H1 (cell line): Measurements from ENCODE around the gene DPF1. TPM values are rescaled to one million over a fixed set of nuclear protein-coding genes. Genes with fewer than 3 reads are reported as not detected.

Source experiments
- CTCF ChIA-PET: fragments of 300-600 bp; sonication (Branson Sonifier 250); formaldehyde crosslinking; loops from one replicate; lab custom pipeline; 2021; ENCODE audit not compliant: partially characterized antibody; lab: Charles Lee
- POLR2A ChIA-PET: fragments of 300-600 bp; sonication (Branson Sonifier 250); formaldehyde crosslinking; loops from one replicate; lab custom pipeline; 2021; ENCODE audit warnings: inconsistent platforms; ENCODE audit not compliant: partially characterized antibody; lab: Charles Lee
- DNase-seq, 2 experiments: peaks; one replicate each; pipeline versions ENCODE4 v3.0.0 to v3.0.0-alpha.2; 2010 to 2022; ENCODE audit warnings: low spot score in 2 of 2, low read depth in 1 of 2, mixed read lengths in 1 of 2
- FAIRE-seq: peaks from 2 replicates; lab custom pipeline; 2011; peaks lifted over from hg19 to GRCh38; lab: Jason Lieb, UNC
- H2AFZ ChIP-seq: 2 replicates; pipeline ENCODE4 v1.8.1; 2012; ENCODE audit warnings: low read length, inconsistent platforms
- H2AK5ac ChIP-seq: 2 replicates; pipeline ENCODE4 v1.6.1; 2013; ENCODE audit warnings: low read depth, low read length
- H2BK120ac ChIP-seq: replicated peaks from 2 replicates; pipeline ENCODE3; 2013; ENCODE audit warnings: low read depth, low read length, inconsistent platforms
- H2BK12ac ChIP-seq: 2 replicates; pipeline ENCODE4 v1.6.1; 2013; ENCODE audit warnings: low read depth, low read length
- H2BK15ac ChIP-seq: 2 replicates; pipeline ENCODE4 v1.6.1; 2013; ENCODE audit warnings: low read length
- H2BK20ac ChIP-seq: 2 replicates; pipeline ENCODE4 v1.6.1; 2013; ENCODE audit warnings: low read length
- H2BK5ac ChIP-seq: 2 replicates; pipeline ENCODE4 v1.6.1; 2013; ENCODE audit warnings: low read depth, low read length
- H3K14ac ChIP-seq: 2 replicates; pipeline ENCODE4 v1.6.1; 2013; ENCODE audit warnings: inconsistent platforms; ENCODE audit not compliant: insufficient read length
- H3K18ac ChIP-seq: 2 replicates; pipeline ENCODE4 v1.6.1; 2013; ENCODE audit warnings: low read length; ENCODE audit errors: extremely low read depth
- H3K23ac ChIP-seq: 2 replicates; pipeline ENCODE4 v1.6.1; 2013; ENCODE audit warnings: inconsistent platforms; ENCODE audit not compliant: insufficient read length
- H3K23me2 ChIP-seq: 2 replicates; pipeline ENCODE4 v1.6.1; 2013; ENCODE audit warnings: low read depth, low read length
- H3K27ac ChIP-seq: 2 replicates; pipeline ENCODE4 v1.6.1; 2011; ENCODE audit warnings: low read depth, low read length, inconsistent platforms
- H3K27me3 ChIP-seq, 4 experiments: replicated peaks in 1 of 4; 1 replicate in 1 of 4; 2 replicates in 3 of 4; pipeline versions ENCODE4 v1.6.1 to v1.8.1; 2011 to 2013; ENCODE audit warnings: low read length in 3 of 4, mild to moderate bottlenecking in 3 of 4, inconsistent platforms in 2 of 4, mixed read lengths in 2 of 4, moderate library complexity in 1 of 4; ENCODE audit not compliant: control insufficient read depth in 3 of 4, insufficient read depth in 3 of 4; ENCODE audit errors: extremely low read depth in 1 of 4
- H3K36me3 ChIP-seq, 4 experiments: 2 replicates each; pipeline versions ENCODE4 v1.6.1 to v1.8.1; 2011 to 2013; ENCODE audit warnings: mild to moderate bottlenecking in 4 of 4, low read length in 3 of 4, moderate library complexity in 2 of 4, control low read depth in 1 of 4, inconsistent platforms in 1 of 4; ENCODE audit not compliant: insufficient read depth in 4 of 4, control insufficient read depth in 2 of 4
- H3K4ac ChIP-seq: replicated peaks from 2 replicates; pipeline ENCODE3; 2013; ENCODE audit warnings: low read length, low read depth, mixed read lengths, inconsistent platforms; ENCODE audit not compliant: insufficient read length
- H3K4me1 ChIP-seq, 4 experiments: replicated peaks in 1 of 4; 1 replicate in 1 of 4; 2 replicates in 3 of 4; pipeline versions ENCODE4 v1.6.1 to v1.8.1; 2011 to 2013; ENCODE audit warnings: low read length in 3 of 4, inconsistent platforms in 2 of 4, mixed read lengths in 1 of 4; ENCODE audit not compliant: insufficient read depth in 4 of 4, control insufficient read depth in 3 of 4
- H3K4me2 ChIP-seq, 2 experiments: 2 replicates each; pipeline versions ENCODE4 v1.6.1 to v1.8.1; 2011 to 2013; ENCODE audit warnings: low read depth in 2 of 2, low read length in 2 of 2, control low read depth in 1 of 2, inconsistent platforms in 1 of 2, mild to moderate bottlenecking in 1 of 2; ENCODE audit not compliant: insufficient read depth in 1 of 2
- H3K4me3 ChIP-seq, 4 experiments: fragments of 200-600, 300-600 bp in 1 of 4; sonication (generic), shearing (Covaris generic), sonication (Bioruptor Twin) in 1 of 4; 2 replicates each; pipeline versions ENCODE4 v1.5.1 to v1.8.1; 2011 to 2016; ENCODE audit warnings: low read length in 4 of 4, low read depth in 3 of 4, control low read depth in 2 of 4, inconsistent platforms in 2 of 4, mild to moderate bottlenecking in 2 of 4, mixed read lengths in 1 of 4, moderate library complexity in 1 of 4; ENCODE audit not compliant: insufficient read depth in 2 of 4; ENCODE audit errors: extremely low read depth in 1 of 4
- H3K56ac ChIP-seq: replicated peaks from 2 replicates; pipeline ENCODE3; 2013; ENCODE audit warnings: low read depth, mild to moderate bottlenecking, mixed read lengths, low read length, inconsistent platforms; ENCODE audit not compliant: insufficient read length
- H3K79me1 ChIP-seq: 2 replicates; pipeline ENCODE4 v1.6.1; 2013; ENCODE audit warnings: low read depth, low read length, control low read depth
- H3K79me2 ChIP-seq, 2 experiments: 2 replicates each; pipeline versions ENCODE4 v1.6.1 to v1.8.1; 2012 to 2013; ENCODE audit warnings: low read length in 2 of 2, mild to moderate bottlenecking in 2 of 2, inconsistent platforms in 1 of 2; ENCODE audit not compliant: insufficient read depth in 2 of 2, control insufficient read depth in 1 of 2
- H3K9ac ChIP-seq, 4 experiments: replicated peaks in 1 of 4; 1 replicate in 1 of 4; 2 replicates in 3 of 4; pipeline versions ENCODE4 v1.6.1 to v1.8.1; 2011 to 2013; ENCODE audit warnings: low read depth in 3 of 4, low read length in 3 of 4, control low read depth in 2 of 4, mild to moderate bottlenecking in 2 of 4, moderate library complexity in 2 of 4, inconsistent platforms in 1 of 4; ENCODE audit errors: extremely low read depth in 1 of 4
- H3K9me3 ChIP-seq, 2 experiments: 2 replicates each; pipeline versions ENCODE4 v1.6.1 to v1.8.1; 2012 to 2013; ENCODE audit warnings: mild to moderate bottlenecking in 2 of 2, moderate library complexity in 2 of 2, control low read depth in 1 of 2, inconsistent platforms in 1 of 2, low read depth in 1 of 2, low read length in 1 of 2, mixed read lengths in 1 of 2; ENCODE audit not compliant: insufficient read depth in 2 of 2
- H4K20me1 ChIP-seq, 2 experiments: replicated peaks in 1 of 2; 2 replicates each; pipeline versions ENCODE3 to v1.8.1; 2011 to 2013; ENCODE audit warnings: inconsistent platforms in 2 of 2, low read length in 2 of 2, mild to moderate bottlenecking in 1 of 2; ENCODE audit not compliant: insufficient read depth in 2 of 2, control insufficient read depth in 1 of 2
- H4K5ac ChIP-seq: 2 replicates; pipeline ENCODE4 v1.6.1; 2013; ENCODE audit warnings: low read length, low read depth, mixed read lengths, inconsistent platforms; ENCODE audit not compliant: insufficient read length
- H4K8ac ChIP-seq: 2 replicates; pipeline ENCODE4 v1.8.0; 2013; ENCODE audit warnings: mild to moderate bottlenecking, moderate library complexity, low read length, inconsistent platforms; ENCODE audit not compliant: insufficient read depth; ENCODE audit errors: extremely low read depth
- H4K91ac ChIP-seq: replicated peaks from 2 replicates; pipeline ENCODE3; 2013; ENCODE audit warnings: low read length, mixed read lengths, inconsistent platforms; ENCODE audit not compliant: insufficient read length
- ASH2L ChIP-seq: fragments of 200-600, 300-600 bp; sonication (generic); IDR thresholded peaks from one replicate; pipeline ENCODE4 v1.7.1; 2017; ENCODE audit warnings: low read length
- CTCF ChIP-seq, 3 experiments: IDR thresholded peaks; 1 replicate in 2 of 3; 2 replicates in 1 of 3; pipeline versions ENCODE4 v1.5.1 to v1.6.1; 2011; ENCODE audit warnings: low read length in 3 of 3, mild to moderate bottlenecking in 3 of 3, inconsistent platforms in 2 of 3, low read depth in 1 of 3, moderate library complexity in 1 of 3; ENCODE audit not compliant: insufficient read depth in 1 of 3; ENCODE audit errors: control extremely low read depth in 1 of 3
- E2F6 ChIP-seq: IDR thresholded peaks from 2 replicates; pipeline ENCODE4 v1.6.1; 2012; ENCODE audit warnings: inconsistent platforms
- GTF2F1 ChIP-seq: IDR thresholded peaks from 2 replicates; pipeline ENCODE4 v1.6.1; 2012; ENCODE audit warnings: low read depth, low read length, improper control_type of control experiment, borderline replicate concordance
- SIN3A ChIP-seq, 2 experiments: IDR thresholded peaks in 1 of 2; conservative IDR thresholded peaks in 1 of 2; 2 replicates each; pipeline ENCODE4 v1.6.1; 2011 to 2012; ENCODE audit warnings: low read length in 2 of 2, improper control_type of control experiment in 1 of 2, low read depth in 1 of 2, mild to moderate bottlenecking in 1 of 2
- SP1 ChIP-seq: IDR thresholded peaks from 2 replicates; pipeline ENCODE4 v1.6.1; 2011; ENCODE audit warnings: low read depth, low read length
- SP4 ChIP-seq: IDR thresholded peaks from 2 replicates; pipeline ENCODE4 v1.6.1; 2012; ENCODE audit warnings: low read length, inconsistent platforms
- USF2 ChIP-seq: IDR thresholded peaks from 2 replicates; pipeline ENCODE4 v1.6.1; 2011; ENCODE audit warnings: low read length, improper control_type of control experiment
- WGBS, 2 experiments: shearing (Covaris generic) in 1 of 2; methylation state at CpG; one replicate each; pipeline versions ENCODE4 v1.1.6 to v1.1.7; 2013 to 2015; ENCODE audit warnings: low lambda C conversion rate in 2 of 2, mixed read lengths in 2 of 2, inconsistent platforms in 1 of 2, low coverage in 1 of 2, missing lambda C conversion rate in 1 of 2; ENCODE audit not compliant: insufficient replicate concordance in 2 of 2, insufficient coverage in 1 of 2, insufficient read length in 1 of 2; ENCODE audit errors: extremely low coverage in 1 of 2, missing lambda C conversion rate in 1 of 2; 5-methylcytosine and 5-hydroxymethylcytosine counted together
- polyA plus RNA-seq, 7 experiments: library from polyadenylated mRNA; depleted of rRNA in 3 of 7; stranded (reverse) in 5 of 7; unstranded in 2 of 7; fragments of >200 nt in 5 of 7; fragments of 200-250 nt in 2 of 7; gene quantifications; 1 replicate in 5 of 7; 2 replicates in 1 of 7; 4 replicates in 1 of 7; pipeline versions ENCODE4 v1.2.1 to v1.2.3, GENCODE V29; 2011 to 2013; ENCODE audit warnings: missing spikeins in 2 of 7, mixed read lengths in 2 of 7
- total RNA-seq: library from RNA; stranded (reverse); fragmentation: NEBNext Ultra II Directional; extraction: Animal tissue kit (Norgen Biotek cat#: 25700); gene quantifications from 2 replicates; pipeline ENCODE4 v1.2.1, GENCODE V29; 2021

Gene DPF1
- total and polyA plus RNA-seq, 2 of the 8 experiments (the other 6 are each of a cell fraction or from before 2014, with no cell fraction given) = 12.9 to 15.6 TPM

- H3K4me3 ChIP-seq = no peak overlapping the region
- H3K18ac ChIP-seq = peak overlapping the region; percentile 83; the same call in 1 of the 2 replicates
- peaks cover 0 to 3% (median 0%) of the 10 kb centered on the region in 4 experiments; a peak in 2 of 7 replicates for H3K4me1 ChIP-seq
- H2AFZ ChIP-seq = peak overlapping the region; percentile 95
- peak overlapping the region; percentile 41 for H3K4ac ChIP-seq
- H3K14ac ChIP-seq = no peak overlapping the region
- H2BK12ac ChIP-seq = no peak overlapping the region
- H3K79me1 ChIP-seq = no peaks in the 10 kb centered on the region
- no peak overlapping the region for H3K27ac ChIP-seq
- H4K5ac ChIP-seq = no peak overlapping the region
- no peak overlapping the region for H3K23ac ChIP-seq
- H3K56ac ChIP-seq = no peak overlapping the region
- H3K9me3 ChIP-seq = no peaks in the 10 kb centered on the region
- H2BK15ac ChIP-seq = peak overlapping the region; percentile 95
- ChIA-PET CTCF (interaction anchor here (0.6 to 6.5 kb wide), 31 partner anchors 9 to 262 kb away, joined by 3 to 45 read pairs (median 5); partner anchors contain the start of genes CATSPERG, DPF1 and PPP1R14A), POLR2A (interaction anchor here (1.0 to 2.1 kb wide), 6 partner anchors 18 to 328 kb away, joined by 3 to 10 read pairs (median 6); partner anchors contain the start of genes PPP1R14A, SPINT2 and WDR87)
- 29% methylated on average over 7 of the region's 7 CpGs; no CpG with 5 or more reads in 1 of the 2 experiments for WGBS, 2 experiments
- FAIRE-seq (peak; percentile 62), DNase-seq (peak in 1 of 2 experiments; percentile 99)
- no peak overlapping the region for H3K9ac ChIP-seq
- no peak overlapping the region for H3K4me2 ChIP-seq
- H2AK5ac ChIP-seq = no peak overlapping the region
- H4K8ac ChIP-seq = peak overlapping the region; percentile 90; the same call in 1 of the 2 replicates
- no peaks in the 10 kb centered on the region for H4K20me1 ChIP-seq
- H3K79me2 ChIP-seq = no peaks in the 10 kb centered on the region
- H2BK5ac ChIP-seq = no peak overlapping the region
- no peak overlapping the region for H2BK20ac ChIP-seq
- H2BK120ac ChIP-seq = no peak overlapping the region
- H3K36me3 ChIP-seq = no peaks in the 10 kb centered on the region
- H3K23me2 ChIP-seq = peaks cover 5% of the 10 kb centered on the region; the same call in 1 of the 2 replicates
- no peak overlapping the region for H4K91ac ChIP-seq
- H3K27me3 ChIP-seq = peaks cover 0 to 5% (median 2%) of the 10 kb centered on the region in 4 experiments; a peak in 3 of 7 replicates
- TF ChIP-seq ASH2L (no peak), E2F6 (no peak), SIN3A (conservative IDR thresholded peaks at IDR 0.05 in 1 of 2, IDR thresholded peaks at IDR 0.05 in 1 of 2; ENCODE audit: low read depth in 1 of 2, low read length in 2 of 2) (peak in 1 of 2 experiments; percentile 62; a peak in 1 of 4 replicates), USF2 (no peak), GTF2F1 (no peak), CTCF (IDR thresholded peaks at IDR 0.05; ENCODE audit: control extremely low read depth in 1 of 3, insufficient read depth in 1 of 3, low read depth in 1 of 3, low read length in 3 of 3) (peak; percentile 80 to 94 (median 92)), SP4 (no peak), SP1 (no peak)
These were observed 9.8 kb upstream of the DPF1 start for GRCh38 chr19:38233740-38234251.
